A673 (cell line): ENCODE measurements around the gene OTC. TPM values are rescaled to one million over a fixed set of nuclear protein-coding genes. Genes with fewer than 3 reads are reported as not detected.

Source experiments
- BruUV-seq: library from RNA; stranded (reverse); fragments of 400-500 nt; replicated peaks from 2 replicates; lab custom pipeline; 2021; lab: Mats Ljungman, UMichigan
- CTCF ChIA-PET: fragments of 300-600 bp; sonication (Branson Sonifier 250); formaldehyde crosslinking; loops from one replicate; lab custom pipeline; 2022; ENCODE audit warnings: antibody characterized with exemption; lab: Charles Lee
- POLR2A ChIA-PET: fragments of 300-600 bp; sonication (Branson Sonifier 250); formaldehyde crosslinking; loops from one replicate; lab custom pipeline; 2022; ENCODE audit warnings: antibody characterized with exemption; ENCODE audit not compliant: low non-redundant PET; lab: Charles Lee
- DNase-seq: peaks from one replicate; pipeline ENCODE4 v3.0.0-alpha.2; 2015; ENCODE audit warnings: low spot score
- H3K27ac ChIP-seq: fragments of 200-600 bp; sonication (generic); 2 replicates; pipeline ENCODE4 v1.5.1; 2016; ENCODE audit warnings: mixed run types, low read depth, mild to moderate bottlenecking, mixed read lengths, antibody characterized with exemption, low read length; ENCODE audit not compliant: poor library complexity, severe bottlenecking
- H3K27me3 ChIP-seq: fragments of 200-600 bp; sonication (generic); replicated peaks from 2 replicates; pipeline ENCODE4 v1.6.1; 2017; ENCODE audit warnings: mixed run types, low read depth, mild to moderate bottlenecking, mixed read lengths, antibody characterized with exemption, low read length; ENCODE audit not compliant: insufficient read depth, poor library complexity
- H3K36me3 ChIP-seq: fragments of 200-600 bp; sonication (generic); 2 replicates; pipeline ENCODE4 v1.6.1; 2016; ENCODE audit warnings: mixed run types, mild to moderate bottlenecking, mixed read lengths, antibody characterized with exemption, low read length; ENCODE audit not compliant: insufficient read depth, poor library complexity, severe bottlenecking
- H3K4me1 ChIP-seq: fragments of 200-600 bp; sonication (generic); 2 replicates; pipeline ENCODE4 v1.6.1; 2017; ENCODE audit warnings: mixed run types, mild to moderate bottlenecking, mixed read lengths, antibody characterized with exemption, low read length; ENCODE audit not compliant: insufficient read depth, poor library complexity, severe bottlenecking
- H3K4me3 ChIP-seq: fragments of 200-600 bp; sonication (generic); 2 replicates; pipeline ENCODE4 v1.5.1; 2016; ENCODE audit warnings: low read depth, mixed run types, mild to moderate bottlenecking, mixed read lengths, low read length; ENCODE audit not compliant: poor library complexity, severe bottlenecking
- H3K9me3 ChIP-seq: fragments of 200-600 bp; sonication (generic); 2 replicates; pipeline ENCODE4 v1.6.1; 2016; ENCODE audit warnings: mixed run types, low read depth, mild to moderate bottlenecking, mixed read lengths, antibody characterized with exemption, low read length; ENCODE audit not compliant: poor library complexity, severe bottlenecking
- CTCF ChIP-seq: fragments of 300-800, 200-600 bp; sonication (generic); conservative IDR thresholded peaks from 2 replicates; pipeline ENCODE4 v1.5.1; 2017; ENCODE audit warnings: low read depth, mild to moderate bottlenecking, antibody characterized with exemption, low read length, moderate library complexity, mixed read lengths
- EZH2 ChIP-seq: fragments of 200-600 bp; sonication (generic); IDR thresholded peaks from 2 replicates; pipeline ENCODE4 v1.6.1; 2017; ENCODE audit warnings: borderline replicate concordance, low read depth, mild to moderate bottlenecking, mixed read lengths, antibody characterized with exemption, low read length; ENCODE audit not compliant: poor library complexity, severe bottlenecking
- intact Hi-C: fragments of 100-400 bp; cut with micrococcal nuclease; formaldehyde crosslinking; loops from one replicate; pipeline ENCODE4 v1.10.0; 2022; ENCODE audit not compliant: unreplicated experiment
- total RNA-seq: library from RNA; stranded (reverse); gene quantifications from 2 replicates; pipeline ENCODE4 v1.2.3, GENCODE V29; 2021

The OTC gene
- total RNA-seq, 1 experiment from 2014 or later: not detected

GRCh38 chrX:38465686-38466085 is 113.3 kb downstream of the OTC start:
- BruUV-seq: no TSS peak
- Histone ChIP-seq H3K36me3 (no peaks in the 10 kb centered on the region), H3K27me3 (no peaks in the 10 kb centered on the region), H3K4me3 (no peak overlapping the region), H3K4me1 (no peaks in the 10 kb centered on the region), H3K9me3 (no peaks in the 10 kb centered on the region), H3K27ac (no peak overlapping the region)
- CTCF ChIA-PET: no interaction called here
- intact Hi-C loops: no loop called here
- no peak for DNase-seq
- POLR2A ChIA-PET: no interaction called here
- TF ChIP-seq EZH2 (no peak), CTCF (no peak)

- DNase-seq: no peak
- no peak overlapping the region for H3K4me3 ChIP-seq
Measured at GRCh38 chrX:38468563-38469157, 116.3 kb downstream of the OTC start.

More at GRCh38 chrX:38468563-38469157, 116.3 kb downstream of the OTC start:
- H3K27me3 ChIP-seq: no peaks in the 10 kb centered on the region
- H3K4me1 ChIP-seq: no peaks in the 10 kb centered on the region
- no peak overlapping the region for H3K27ac ChIP-seq
- ChIA-PET POLR2A (no interaction called here), CTCF (no interaction called here)
- intact Hi-C loops: no loop called here
- H3K9me3 ChIP-seq: no peaks in the 10 kb centered on the region
- no TSS peak for BruUV-seq
- no peaks in the 10 kb centered on the region for H3K36me3 ChIP-seq
- TF ChIP-seq EZH2 (no peak), CTCF (no peak)

Other genes with a start within 250 kb of the OTC start
- 0.96 and 1.1 TPM in 2 replicates for gene SRPX, start 131.7 kb upstream of the OTC start, total RNA-seq
- 12.3 and 15.1 TPM in 2 replicates for gene RPGR, start 25.1 kb upstream of the OTC start, total RNA-seq
- 0.26 and 0.31 TPM in 2 replicates for gene TSPAN7, start 208.9 kb downstream of the OTC start, total RNA-seq